Keratinocyte (primary cell): ENCODE results near the gene RALGAPA2. TPM values are rescaled to one million over a fixed set of nuclear protein-coding genes. Genes with fewer than 3 reads are reported as not detected.

Source experiments
- DNase-seq: peaks from one replicate; pipeline ENCODE4 v3.0.0-alpha.2; 2011; ENCODE audit warnings: low read depth, missing footprints, low spot score
- FAIRE-seq: peaks from 2 replicates; lab custom pipeline; 2011; peaks lifted over from hg19 to GRCh38; lab: Jason Lieb, UNC
- H2AFZ ChIP-seq: 2 replicates; pipeline ENCODE4 v1.6.0; 2012; ENCODE audit warnings: low read length, control low read depth, inconsistent platforms; ENCODE audit not compliant: control insufficient read depth
- H3K27ac ChIP-seq: 2 replicates; pipeline ENCODE4 v1.5.1; 2011; ENCODE audit warnings: low read length; ENCODE audit not compliant: control insufficient read depth, insufficient read depth
- H3K27me3 ChIP-seq: 3 replicates; pipeline ENCODE4 v1.6.0; 2011; ENCODE audit warnings: low read length; ENCODE audit not compliant: control insufficient read depth, insufficient read depth; ENCODE audit errors: extremely low read depth
- H3K36me3 ChIP-seq, 2 experiments: 2 replicates in 1 of 2; 3 replicates in 1 of 2; pipeline ENCODE4 v1.5.1; 2011; ENCODE audit warnings: low read length in 2 of 2, mild to moderate bottlenecking in 1 of 2; ENCODE audit not compliant: control insufficient read depth in 2 of 2, insufficient read depth in 2 of 2; ENCODE audit errors: extremely low read depth in 1 of 2
- H3K4me1 ChIP-seq: 3 replicates; pipeline ENCODE4 v1.5.1; 2011; ENCODE audit warnings: low read length; ENCODE audit not compliant: control insufficient read depth, insufficient read depth; ENCODE audit errors: extremely low read depth
- H3K4me2 ChIP-seq: 3 replicates; pipeline ENCODE4 v1.6.0; 2011; ENCODE audit warnings: low read depth, low read length; ENCODE audit not compliant: control insufficient read depth, insufficient read depth; ENCODE audit errors: extremely low read depth
- H3K4me3 ChIP-seq, 3 experiments: fragments of 200-600 bp in 1 of 3; sonication (generic) in 1 of 3; 2 replicates in 2 of 3; 3 replicates in 1 of 3; pipeline ENCODE4 v1.5.1; 2011 to 2016; ENCODE audit warnings: low read length in 3 of 3, mild to moderate bottlenecking in 3 of 3, control low read depth in 2 of 3, inconsistent platforms in 1 of 3, low read depth in 1 of 3, mixed read lengths in 1 of 3, mixed run types in 1 of 3, moderate library complexity in 1 of 3; ENCODE audit not compliant: control insufficient read depth in 2 of 3, insufficient read depth in 2 of 3; ENCODE audit errors: extremely low read depth in 1 of 3
- H3K79me2 ChIP-seq: 2 replicates; pipeline ENCODE4 v1.6.0; 2012; ENCODE audit warnings: low read length; ENCODE audit not compliant: control insufficient read depth, insufficient read depth
- H3K9ac ChIP-seq: 3 replicates; pipeline ENCODE4 v1.6.0; 2011; ENCODE audit warnings: low read length; ENCODE audit not compliant: control insufficient read depth, insufficient read depth; ENCODE audit errors: extremely low read depth
- H3K9me1 ChIP-seq: 3 replicates; pipeline ENCODE4 v1.6.0; 2011; ENCODE audit warnings: low read length; ENCODE audit not compliant: control insufficient read depth, insufficient read depth; ENCODE audit errors: extremely low read depth
- H3K9me3 ChIP-seq: 2 replicates; pipeline ENCODE4 v1.5.1; 2012; ENCODE audit warnings: low read depth, low read length; ENCODE audit not compliant: control insufficient read depth
- H4K20me1 ChIP-seq: 3 replicates; pipeline ENCODE4 v1.6.0; 2011; ENCODE audit warnings: low read length; ENCODE audit not compliant: control insufficient read depth, insufficient read depth; ENCODE audit errors: extremely low read depth
- CTCF ChIP-seq, 3 experiments: IDR thresholded peaks in 1 of 3; conservative IDR thresholded peaks in 1 of 3; optimal IDR thresholded peaks in 1 of 3; 2 replicates in 2 of 3; 3 replicates in 1 of 3; pipeline versions ENCODE3 to v1.5.1; 2011; ENCODE audit warnings: low read length in 3 of 3, mild to moderate bottlenecking in 3 of 3, moderate library complexity in 2 of 3, control low read depth in 1 of 3, inconsistent platforms in 1 of 3; ENCODE audit not compliant: insufficient read depth in 2 of 3; ENCODE audit errors: extremely low read depth in 1 of 3
- EZH2 ChIP-seq: IDR thresholded peaks from one replicate; pipeline ENCODE4 v1.6.1; 2012; ENCODE audit warnings: inconsistent platforms, mild to moderate bottlenecking, low read length, moderate library complexity
- dilution Hi-C: fragments of 300-500 bp; cut with MboI; formaldehyde crosslinking; loops from one replicate; pipeline ENCODE4 v1.7.0; 2020; ENCODE audit warnings: low sequenced_read_pairs; ENCODE audit not compliant: extremely low pct_ligation_motif_present
- polyA plus RNA-seq, 5 experiments: library from polyadenylated mRNA; depleted of rRNA in 3 of 5; stranded (reverse) in 3 of 5; stranded (forward) in 1 of 5; unstranded in 1 of 5; fragments of >200 nt; gene quantifications; 1 replicate in 1 of 5; 2 replicates in 3 of 5; 3 replicates in 1 of 5; pipeline versions ENCODE4 v1.2.1 to v1.2.3, GENCODE V29; 2011 to 2012; ENCODE audit warnings: missing spikeins in 2 of 5, low read depth in 1 of 5, low replicate concordance in 1 of 5

Gene RALGAPA2
- polyA plus RNA-seq, 1 donor (not counting 4 experiments of a cell fraction or from before 2014, with no cell fraction given), result 3.2 TPM

GRCh38 chr20:20483328-20483727, 229.1 kb downstream of the RALGAPA2 start:
- H3K4me2 ChIP-seq, result no peak overlapping the region
- no peak overlapping the region for H2AFZ ChIP-seq
- no peak overlapping the region for H3K9ac ChIP-seq
- no peaks in the 10 kb centered on the region for H3K27me3 ChIP-seq
- H3K79me2 ChIP-seq, result no peaks in the 10 kb centered on the region
- no peak overlapping the region for H3K27ac ChIP-seq
- dilution Hi-C loops, result no loop called here
- H3K4me3 ChIP-seq, result no peak overlapping the region
- no peaks in the 10 kb centered on the region for H3K36me3 ChIP-seq
- DNase-seq, result no peak
- no peak for FAIRE-seq
- no peaks in the 10 kb centered on the region for H3K9me1 ChIP-seq
- H3K9me3 ChIP-seq, result no peaks in the 10 kb centered on the region
- peaks cover 6% of the 10 kb centered on the region for H3K4me1 ChIP-seq
- no peak for TF ChIP-seq EZH2
- no peak for TF ChIP-seq CTCF (optimal IDR thresholded peaks at IDR 0.05 in 1 of 3, IDR thresholded peaks at IDR 0.05 in 1 of 3, conservative IDR thresholded peaks at IDR 0.05 in 1 of 3; ENCODE audit: extremely low read depth in 1 of 3, insufficient read depth in 2 of 3, low read length in 3 of 3)
- no peaks in the 10 kb centered on the region for H4K20me1 ChIP-seq

- Histone ChIP-seq H4K20me1 (no peaks in the 10 kb centered on the region), H3K27me3 (no peaks in the 10 kb centered on the region), H3K4me1 (no peaks in the 10 kb centered on the region), H3K9me3 (no peaks in the 10 kb centered on the region), H2AFZ (no peak overlapping the region), H3K4me2 (no peak overlapping the region), H3K9me1 (no peaks in the 10 kb centered on the region), H3K4me3 (no peak overlapping the region), H3K79me2 (no peaks in the 10 kb centered on the region), H3K9ac (no peak overlapping the region), H3K36me3 (no peaks in the 10 kb centered on the region), H3K27ac (no peak overlapping the region)
- TF ChIP-seq CTCF (optimal IDR thresholded peaks at IDR 0.05 in 1 of 3, IDR thresholded peaks at IDR 0.05 in 1 of 3, conservative IDR thresholded peaks at IDR 0.05 in 1 of 3; ENCODE audit: extremely low read depth in 1 of 3, insufficient read depth in 2 of 3, low read length in 3 of 3) (no peak), EZH2 (no peak)
- no peak for FAIRE-seq
- dilution Hi-C loops, result no loop called here
- DNase-seq, result no peak
Measured at GRCh38 chr20:20482453-20482852, 230.0 kb downstream of the RALGAPA2 start.
